Glutamatergic neuron (in vitro differentiated cells): ENCODE data around the gene SCGB1A1. TPM values are rescaled to one million over a fixed set of nuclear protein-coding genes. Genes with fewer than 3 reads are reported as not detected.

Source experiments
- DNase-seq: peaks from one replicate; pipeline ENCODE4 v3.0.0; 2022
- H3K27ac Mint-ChIP-seq: one replicate; pipeline ENCODE4 v1.8.0; 2020; ENCODE audit warnings: mild to moderate bottlenecking, mixed read lengths, inconsistent platforms; ENCODE audit not compliant: unreplicated experiment
- H3K27me3 Mint-ChIP-seq: one replicate; pipeline ENCODE4 v1.8.0; 2020; ENCODE audit warnings: mild to moderate bottlenecking, moderate library complexity, mixed read lengths, inconsistent platforms; ENCODE audit not compliant: unreplicated experiment
- H3K36me3 Mint-ChIP-seq: one replicate; pipeline ENCODE4 v1.8.0; 2020; ENCODE audit warnings: mild to moderate bottlenecking, mixed read lengths, inconsistent platforms; ENCODE audit not compliant: unreplicated experiment
- H3K4me1 Mint-ChIP-seq: one replicate; pipeline ENCODE4 v1.8.0; 2020; ENCODE audit warnings: mild to moderate bottlenecking, low read depth, mixed read lengths, inconsistent platforms; ENCODE audit not compliant: unreplicated experiment
- H3K4me3 Mint-ChIP-seq: one replicate; pipeline ENCODE4 v1.8.0; 2020; ENCODE audit warnings: mild to moderate bottlenecking, mixed read lengths, inconsistent platforms; ENCODE audit not compliant: unreplicated experiment
- H3K9me3 Mint-ChIP-seq: one replicate; pipeline ENCODE4 v1.8.0; 2020; ENCODE audit warnings: mild to moderate bottlenecking, moderate library complexity, mixed read lengths, inconsistent platforms; ENCODE audit not compliant: unreplicated experiment
- CTCF ChIP-seq: fragments of 200-600 bp; sonication (generic); IDR thresholded peaks from one replicate; pipeline ENCODE4 v1.5.0; 2021; ENCODE audit not compliant: partially characterized antibody, unreplicated experiment
- total RNA-seq: library from RNA; stranded (reverse); fragmentation: NEBNext Ultra II Directional; extraction: Animal tissue kit (Norgen Biotek cat#: 25700); gene quantifications from one replicate; pipeline ENCODE4 v1.2.1, GENCODE V29; 2021; ENCODE audit not compliant: unreplicated experiment

The SCGB1A1 gene
- total RNA-seq, 1 donor from 2014 or later = not detected

DNA sequence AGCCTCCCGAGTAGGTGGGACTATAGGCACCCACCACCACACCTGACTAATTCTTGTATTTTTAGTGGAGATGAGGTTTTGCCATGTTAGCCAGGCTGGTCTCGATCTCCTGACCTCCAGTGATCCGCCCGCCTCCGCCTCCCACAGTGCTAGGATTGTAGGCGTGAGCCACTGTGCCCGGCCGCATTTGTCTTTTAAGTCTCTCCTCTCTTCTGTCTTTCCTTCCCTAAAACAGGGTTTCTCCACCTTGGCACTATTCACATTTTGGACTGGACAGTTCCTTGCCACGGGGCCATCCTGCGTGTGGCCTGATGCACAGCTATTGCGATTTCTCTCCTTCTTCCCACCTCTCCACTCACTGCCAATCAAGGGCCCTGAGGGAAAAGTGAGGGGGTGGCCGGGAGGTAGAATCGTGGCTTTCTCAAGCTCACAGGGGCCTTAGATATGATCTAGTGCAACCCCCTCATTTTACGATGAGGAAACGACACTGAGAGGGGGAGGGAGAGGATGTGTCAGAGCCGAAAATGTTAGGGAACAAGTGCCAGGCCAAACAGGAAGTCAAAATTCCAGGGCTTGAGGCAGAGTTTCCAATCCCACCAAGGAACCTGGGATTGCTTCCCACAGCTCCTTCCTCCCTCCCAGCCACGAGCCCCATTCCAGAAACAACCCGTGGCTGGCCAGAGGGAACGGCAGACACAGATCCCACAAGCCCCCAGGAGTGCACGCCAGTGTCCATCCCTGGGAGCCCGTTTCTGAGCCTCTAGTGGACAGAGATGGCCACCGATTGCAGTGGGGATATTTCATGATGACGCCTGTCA lies 21.2 kb downstream of the SCGB1A1 start:
- no peak overlapping the region for H3K27ac Mint-ChIP-seq
- TF ChIP-seq CTCF = no peak
- peaks cover 5% of the 10 kb centered on the region for H3K4me1 Mint-ChIP-seq
- peaks cover 3% of the 10 kb centered on the region for H3K27me3 Mint-ChIP-seq
- no peak overlapping the region for H3K4me3 Mint-ChIP-seq
- DNase-seq = no peak
- no peaks in the 10 kb centered on the region for H3K9me3 Mint-ChIP-seq
- no peaks in the 10 kb centered on the region for H3K36me3 Mint-ChIP-seq

GRCh38 chr11:62443390-62444235 lies 24.8 kb downstream of the SCGB1A1 start:
- Mint-ChIP-seq H3K9me3 (no peaks in the 10 kb centered on the region), H3K36me3 (no peaks in the 10 kb centered on the region), H3K27ac (no peak overlapping the region), H3K27me3 (peaks cover 7% of the 10 kb centered on the region), H3K4me3 (no peak overlapping the region), H3K4me1 (peaks cover 5% of the 10 kb centered on the region)
- no peak for DNase-seq
- no peak for TF ChIP-seq CTCF

DNA sequence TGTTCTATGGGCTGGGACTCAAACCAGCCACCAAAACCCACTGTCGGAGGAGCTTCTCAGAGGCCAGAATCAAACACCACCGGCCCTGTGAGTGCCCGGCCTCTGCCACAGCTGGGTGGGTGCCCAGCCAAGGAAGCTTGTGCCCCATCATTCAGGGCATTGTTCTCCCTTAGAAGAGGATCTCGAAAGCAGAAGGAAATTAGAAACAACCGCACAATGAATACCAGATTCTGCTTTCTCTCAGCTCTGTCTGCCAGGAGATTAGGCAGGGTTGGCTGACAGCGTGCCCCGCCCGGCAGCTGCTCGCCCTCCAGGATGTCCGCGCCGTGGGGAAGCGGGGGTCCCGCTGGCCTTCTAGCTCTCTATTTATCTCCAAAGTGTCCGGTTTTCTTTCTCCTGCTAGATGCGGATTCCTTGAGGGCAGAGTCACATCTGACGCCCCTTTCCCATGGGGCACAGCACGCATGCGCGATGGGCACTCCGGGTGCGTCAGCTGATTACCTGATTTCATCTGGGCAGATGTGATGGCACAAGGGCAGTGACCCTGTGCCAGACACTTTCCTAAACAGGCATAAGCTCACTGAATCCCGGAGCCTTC lies 25.5 kb downstream of the SCGB1A1 start:
- Mint-ChIP-seq H3K9me3 (peaks cover 2% of the 10 kb centered on the region), H3K36me3 (no peaks in the 10 kb centered on the region), H3K4me3 (no peak overlapping the region), H3K27me3 (peaks cover 7% of the 10 kb centered on the region), H3K4me1 (peaks cover 5% of the 10 kb centered on the region), H3K27ac (no peak overlapping the region)
- DNase-seq = no peak
- no peak for TF ChIP-seq CTCF

GRCh38 chr11:62444835-62445234 lies 26.0 kb downstream of the SCGB1A1 start:
- Mint-ChIP-seq H3K9me3 (peaks cover 2% of the 10 kb centered on the region), H3K27me3 (peaks cover 7% of the 10 kb centered on the region), H3K4me3 (no peak overlapping the region), H3K4me1 (peaks cover 5% of the 10 kb centered on the region), H3K36me3 (no peaks in the 10 kb centered on the region), H3K27ac (no peak overlapping the region)
- TF ChIP-seq CTCF = no peak
- no peak for DNase-seq
